HG02759 (cell line): ENCODE measurements around the gene TTC19.

Source experiments
- ATAC-seq: cut with Tn5 transposase; IDR thresholded peaks from one replicate; pipeline ENCODE4 v1.9.1; 2021; ENCODE audit warnings: mild to moderate bottlenecking, moderate library complexity; ENCODE audit not compliant: unreplicated experiment

The TTC19 gene

GRCh38 chr17:15999141-15999973 lies at the start of gene TTC19, which contains the start of gene ZSWIM7:
TTC19 (plus strand) TSS chr17:15999824; CDS start chr17:15999849, 25 bp downstream.
ZSWIM7 (minus strand) TSS chr17:15999704; CDS start chr17:15999594, 110 bp downstream.
- ATAC-seq: peak; percentile 94

GRCh38 chr17:15951368-15952047 lies 48.1 kb upstream of the TTC19 start:
- no peak for ATAC-seq

GRCh38 chr17:15952048-15952532 lies 47.5 kb upstream of the TTC19 start:
- ATAC-seq: no peak

- ATAC-seq: no peak
These were observed 46.5 kb upstream of the TTC19 start for GRCh38 chr17:15952916-15953790.

- ATAC-seq: no peak
These were observed 45.4 kb upstream of the TTC19 start for GRCh38 chr17:15954222-15954621.

- no peak for ATAC-seq
These were observed 43.7 kb upstream of the TTC19 start for GRCh38 chr17:15955793-15956541.

GRCh38 chr17:15957206-15957605 lies 42.4 kb upstream of the TTC19 start:
- ATAC-seq: no peak

GRCh38 chr17:15957608-15958307 lies 41.9 kb upstream of the TTC19 start:
- ATAC-seq: no peak

- ATAC-seq: no peak
These were observed 41.2 kb upstream of the TTC19 start for GRCh38 chr17:15958484-15958854.

GRCh38 chr17:15963670-15964110 lies 35.9 kb upstream of the TTC19 start:
- ATAC-seq: no peak

- ATAC-seq: no peak
These were observed 34.1 kb upstream of the TTC19 start for GRCh38 chr17:15965528-15965927.

GRCh38 chr17:15966183-15966878 lies 33.3 kb upstream of the TTC19 start:
- no peak for ATAC-seq

GRCh38 chr17:15966879-15967248 lies 32.8 kb upstream of the TTC19 start:
- no peak for ATAC-seq

- ATAC-seq: no peak
These were observed 31.8 kb upstream of the TTC19 start for GRCh38 chr17:15967706-15968399.

GRCh38 chr17:15969463-15969862 lies 30.2 kb upstream of the TTC19 start:
- no peak for ATAC-seq

GRCh38 chr17:15970500-15970899 lies 29.1 kb upstream of the TTC19 start:
- no peak for ATAC-seq

- no peak for ATAC-seq
These were observed 28.4 kb upstream of the TTC19 start for GRCh38 chr17:15971098-15971678.

GRCh38 chr17:15971882-15972281 lies 27.7 kb upstream of the TTC19 start:
- ATAC-seq: no peak
